ENCODE measurements around the gene UTY. TPM values are rescaled to one million over a fixed set of nuclear protein-coding genes. Genes with fewer than 3 reads are reported as not detected.

Gene UTY
- total RNA-seq, 1 experiment from 2014 or later: 5.9 TPM

GRCh38 chrY:13423281-13423732, 56.5 kb downstream of the UTY start:
- no peaks in the 10 kb centered on the region for H3K9me2 ChIP-seq (ENCODE audit: insufficient read depth)
- DNase-seq (ENCODE audit: low read depth, low spot score) (no peak), ATAC-seq (no peak)
- no peak for TF ChIP-seq CEBPB (IDR thresholded peaks at IDR 0.05; ENCODE audit: low read depth)
- no peak for TF ChIP-seq POLR2AphosphoS5 (IDR thresholded peaks at IDR 0.05; ENCODE audit: low read depth, low read length)
- no peaks in the 10 kb centered on the region for H3K36me3 ChIP-seq (ENCODE audit: control insufficient read depth in 1 of 2, insufficient read depth in 2 of 2, low read length in 2 of 2)
- no peak overlapping the region for H3K4me3 ChIP-seq (replicated peaks in 1 of 2; ENCODE audit: low read depth in 1 of 2, low read length in 2 of 2)
- H3K9ac ChIP-seq (ENCODE audit: low read length): no peak overlapping the region
- no peaks in the 10 kb centered on the region for H4K20me1 ChIP-seq (ENCODE audit: insufficient read depth)
- BruUV-seq (replicated peaks): no TSS peak
- H3K4me1 ChIP-seq (ENCODE audit: control insufficient read depth in 1 of 2, insufficient read depth in 2 of 2, low read length in 2 of 2): no peaks in the 10 kb centered on the region
- ChIA-PET RAD21 (ENCODE audit: low non-redundant PET in 1 of 2, low total read pairs in 2 of 2, uncharacterized antibody in 2 of 2, unreplicated experiment in 2 of 2) (no interaction called here), POLR2A (no interaction called here), CTCF (no interaction called here)
- no peak overlapping the region for H2AFZ ChIP-seq (ENCODE audit: low read depth, low read length, poor library complexity, severe bottlenecking)
- intact Hi-C loops (cut with micrococcal nuclease): no loop called here
- H3K9me3 ChIP-seq (ENCODE audit: control insufficient read depth in 1 of 2, insufficient read depth in 1 of 2, low read depth in 1 of 2, low read length in 2 of 2): no peaks in the 10 kb centered on the region
- no peaks in the 10 kb centered on the region for H3K79me2 ChIP-seq (ENCODE audit: insufficient read depth, low read length)
- H3K4me2 ChIP-seq (ENCODE audit: low read length): no peak overlapping the region
- H3K27ac ChIP-seq (ENCODE audit: low read depth, low read length): no peak overlapping the region
- H3K27me3 ChIP-seq (ENCODE audit: insufficient read depth, low read length): no peaks in the 10 kb centered on the region

- Histone ChIP-seq H3K4me3 (replicated peaks in 1 of 2; ENCODE audit: low read depth in 1 of 2, low read length in 2 of 2) (no peak overlapping the region), H3K27me3 (ENCODE audit: insufficient read depth, low read length) (no peaks in the 10 kb centered on the region), H3K4me1 (ENCODE audit: control insufficient read depth in 1 of 2, insufficient read depth in 2 of 2, low read length in 2 of 2) (no peaks in the 10 kb centered on the region), H4K20me1 (ENCODE audit: insufficient read depth) (no peaks in the 10 kb centered on the region), H3K79me2 (ENCODE audit: insufficient read depth, low read length) (no peaks in the 10 kb centered on the region), H3K9me3 (ENCODE audit: control insufficient read depth in 1 of 2, insufficient read depth in 1 of 2, low read depth in 1 of 2, low read length in 2 of 2) (no peaks in the 10 kb centered on the region), H2AFZ (ENCODE audit: low read depth, low read length, poor library complexity, severe bottlenecking) (no peak overlapping the region), H3K4me2 (ENCODE audit: low read length) (no peak overlapping the region), H3K9me2 (ENCODE audit: insufficient read depth) (no peaks in the 10 kb centered on the region), H3K9ac (ENCODE audit: low read length) (no peak overlapping the region), H3K36me3 (ENCODE audit: control insufficient read depth in 1 of 2, insufficient read depth in 2 of 2, low read length in 2 of 2) (no peaks in the 10 kb centered on the region), H3K27ac (ENCODE audit: low read depth, low read length) (no peak overlapping the region)
- no peak for ATAC-seq
- intact Hi-C loops (cut with micrococcal nuclease): no loop called here
- no TSS peak for BruUV-seq (replicated peaks)
- DNase-seq (ENCODE audit: low read depth, low spot score): no peak
- ChIA-PET RAD21 (ENCODE audit: low non-redundant PET in 1 of 2, low total read pairs in 2 of 2, uncharacterized antibody in 2 of 2, unreplicated experiment in 2 of 2) (no interaction called here), CTCF (no interaction called here), POLR2A (no interaction called here)
- TF ChIP-seq RAD21 (IDR thresholded peaks at IDR 0.05; ENCODE audit: low read depth) (no peak), EZH2phosphoT487 (IDR thresholded peaks at IDR 0.05; ENCODE audit: borderline replicate concordance) (no peak), ATF3 (IDR thresholded peaks at IDR 0.05) (no peak), CEBPB (IDR thresholded peaks at IDR 0.05; ENCODE audit: low read depth) (no peak), CBX3 (IDR thresholded peaks at IDR 0.05; ENCODE audit: low read depth) (no peak), EZH2 (IDR thresholded peaks at IDR 0.05) (no peak), SRF (IDR thresholded peaks at IDR 0.05; ENCODE audit: low read depth) (no peak), ZFX (IDR thresholded peaks at IDR 0.05) (no peak), FOSL1 (IDR thresholded peaks at IDR 0.05; ENCODE audit: low read depth) (no peak), SP1 (IDR thresholded peaks at IDR 0.05; ENCODE audit: low read depth) (no peak), JUND (IDR thresholded peaks at IDR 0.05) (no peak), POLR2A (IDR thresholded peaks at IDR 0.05; ENCODE audit: borderline replicate concordance, extremely low read depth, insufficient read depth, insufficient read length) (no peak), ELF1 (IDR thresholded peaks at IDR 0.05; ENCODE audit: borderline replicate concordance, low read depth) (no peak)
- TF ChIP-seq, protein P1, sequence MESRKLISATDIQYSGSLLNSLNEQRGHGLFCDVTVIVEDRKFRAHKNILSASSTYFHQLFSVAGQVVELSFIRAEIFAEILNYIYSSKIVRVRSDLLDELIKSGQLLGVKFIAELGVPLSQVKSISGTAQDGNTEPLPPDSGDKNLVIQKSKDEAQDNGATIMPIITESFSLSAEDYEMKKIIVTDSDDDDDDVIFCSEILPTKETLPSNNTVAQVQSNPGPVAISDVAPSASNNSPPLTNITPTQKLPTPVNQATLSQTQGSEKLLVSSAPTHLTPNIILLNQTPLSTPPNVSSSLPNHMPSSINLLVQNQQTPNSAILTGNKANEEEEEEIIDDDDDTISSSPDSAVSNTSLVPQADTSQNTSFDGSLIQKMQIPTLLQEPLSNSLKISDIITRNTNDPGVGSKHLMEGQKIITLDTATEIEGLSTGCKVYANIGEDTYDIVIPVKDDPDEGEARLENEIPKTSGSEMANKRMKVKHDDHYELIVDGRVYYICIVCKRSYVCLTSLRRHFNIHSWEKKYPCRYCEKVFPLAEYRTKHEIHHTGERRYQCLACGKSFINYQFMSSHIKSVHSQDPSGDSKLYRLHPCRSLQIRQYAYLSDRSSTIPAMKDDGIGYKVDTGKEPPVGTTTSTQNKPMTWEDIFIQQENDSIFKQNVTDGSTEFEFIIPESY (IDR thresholded peaks at IDR 0.05; ENCODE audit: extremely low read depth, insufficient replicate concordance, low read length): no peak
- TF ChIP-seq, protein P2, sequence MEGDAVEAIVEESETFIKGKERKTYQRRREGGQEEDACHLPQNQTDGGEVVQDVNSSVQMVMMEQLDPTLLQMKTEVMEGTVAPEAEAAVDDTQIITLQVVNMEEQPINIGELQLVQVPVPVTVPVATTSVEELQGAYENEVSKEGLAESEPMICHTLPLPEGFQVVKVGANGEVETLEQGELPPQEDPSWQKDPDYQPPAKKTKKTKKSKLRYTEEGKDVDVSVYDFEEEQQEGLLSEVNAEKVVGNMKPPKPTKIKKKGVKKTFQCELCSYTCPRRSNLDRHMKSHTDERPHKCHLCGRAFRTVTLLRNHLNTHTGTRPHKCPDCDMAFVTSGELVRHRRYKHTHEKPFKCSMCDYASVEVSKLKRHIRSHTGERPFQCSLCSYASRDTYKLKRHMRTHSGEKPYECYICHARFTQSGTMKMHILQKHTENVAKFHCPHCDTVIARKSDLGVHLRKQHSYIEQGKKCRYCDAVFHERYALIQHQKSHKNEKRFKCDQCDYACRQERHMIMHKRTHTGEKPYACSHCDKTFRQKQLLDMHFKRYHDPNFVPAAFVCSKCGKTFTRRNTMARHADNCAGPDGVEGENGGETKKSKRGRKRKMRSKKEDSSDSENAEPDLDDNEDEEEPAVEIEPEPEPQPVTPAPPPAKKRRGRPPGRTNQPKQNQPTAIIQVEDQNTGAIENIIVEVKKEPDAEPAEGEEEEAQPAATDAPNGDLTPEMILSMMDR (IDR thresholded peaks at IDR 0.05 in 2 of 3, conservative IDR thresholded peaks at IDR 0.05 in 1 of 3; ENCODE audit: borderline replicate concordance in 1 of 3, insufficient read depth in 1 of 3, low read depth in 2 of 3, low read length in 2 of 3): no peak
- TF ChIP-seq, protein P3, sequence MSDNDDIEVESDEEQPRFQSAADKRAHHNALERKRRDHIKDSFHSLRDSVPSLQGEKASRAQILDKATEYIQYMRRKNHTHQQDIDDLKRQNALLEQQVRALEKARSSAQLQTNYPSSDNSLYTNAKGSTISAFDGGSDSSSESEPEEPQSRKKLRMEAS (IDR thresholded peaks at IDR 0.05): no peak
These were observed 62.8 kb downstream of the UTY start for GRCh38 chrY:13416869-13417661.
